ENCODE results near the gene ZMYM4.

ZMYM4 gene

DNA sequence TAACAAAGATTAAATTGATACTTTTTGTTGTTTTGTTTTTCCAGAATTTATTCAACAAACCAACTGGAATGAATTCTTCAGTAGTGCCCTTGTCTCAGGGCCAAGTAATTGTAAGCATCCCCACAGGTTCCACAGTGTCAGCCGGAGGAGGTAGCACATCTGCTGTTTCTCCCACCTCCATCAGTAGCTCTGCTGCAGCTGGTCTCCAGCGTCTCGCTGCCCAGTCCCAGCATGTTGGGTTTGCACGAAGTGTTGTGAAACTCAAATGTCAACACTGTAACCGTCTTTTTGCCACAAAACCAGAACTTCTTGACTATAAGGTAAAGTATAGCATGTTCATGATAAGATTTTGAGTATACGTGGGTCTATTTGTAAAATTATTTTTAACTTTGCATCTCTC lies 118.5 kb downstream of the ZMYM4 start:
- TF ChIP-seq, protein P1, sequence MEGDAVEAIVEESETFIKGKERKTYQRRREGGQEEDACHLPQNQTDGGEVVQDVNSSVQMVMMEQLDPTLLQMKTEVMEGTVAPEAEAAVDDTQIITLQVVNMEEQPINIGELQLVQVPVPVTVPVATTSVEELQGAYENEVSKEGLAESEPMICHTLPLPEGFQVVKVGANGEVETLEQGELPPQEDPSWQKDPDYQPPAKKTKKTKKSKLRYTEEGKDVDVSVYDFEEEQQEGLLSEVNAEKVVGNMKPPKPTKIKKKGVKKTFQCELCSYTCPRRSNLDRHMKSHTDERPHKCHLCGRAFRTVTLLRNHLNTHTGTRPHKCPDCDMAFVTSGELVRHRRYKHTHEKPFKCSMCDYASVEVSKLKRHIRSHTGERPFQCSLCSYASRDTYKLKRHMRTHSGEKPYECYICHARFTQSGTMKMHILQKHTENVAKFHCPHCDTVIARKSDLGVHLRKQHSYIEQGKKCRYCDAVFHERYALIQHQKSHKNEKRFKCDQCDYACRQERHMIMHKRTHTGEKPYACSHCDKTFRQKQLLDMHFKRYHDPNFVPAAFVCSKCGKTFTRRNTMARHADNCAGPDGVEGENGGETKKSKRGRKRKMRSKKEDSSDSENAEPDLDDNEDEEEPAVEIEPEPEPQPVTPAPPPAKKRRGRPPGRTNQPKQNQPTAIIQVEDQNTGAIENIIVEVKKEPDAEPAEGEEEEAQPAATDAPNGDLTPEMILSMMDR (IDR thresholded peaks at IDR 0.05; ENCODE audit: insufficient read depth, low read depth, low read length, missing control alignments): no peak
- DNase-seq (ENCODE audit: low read depth): no peak
- no peak overlapping the region for H3K4me3 ChIP-seq (ENCODE audit: low read depth, low read length)

DNA sequence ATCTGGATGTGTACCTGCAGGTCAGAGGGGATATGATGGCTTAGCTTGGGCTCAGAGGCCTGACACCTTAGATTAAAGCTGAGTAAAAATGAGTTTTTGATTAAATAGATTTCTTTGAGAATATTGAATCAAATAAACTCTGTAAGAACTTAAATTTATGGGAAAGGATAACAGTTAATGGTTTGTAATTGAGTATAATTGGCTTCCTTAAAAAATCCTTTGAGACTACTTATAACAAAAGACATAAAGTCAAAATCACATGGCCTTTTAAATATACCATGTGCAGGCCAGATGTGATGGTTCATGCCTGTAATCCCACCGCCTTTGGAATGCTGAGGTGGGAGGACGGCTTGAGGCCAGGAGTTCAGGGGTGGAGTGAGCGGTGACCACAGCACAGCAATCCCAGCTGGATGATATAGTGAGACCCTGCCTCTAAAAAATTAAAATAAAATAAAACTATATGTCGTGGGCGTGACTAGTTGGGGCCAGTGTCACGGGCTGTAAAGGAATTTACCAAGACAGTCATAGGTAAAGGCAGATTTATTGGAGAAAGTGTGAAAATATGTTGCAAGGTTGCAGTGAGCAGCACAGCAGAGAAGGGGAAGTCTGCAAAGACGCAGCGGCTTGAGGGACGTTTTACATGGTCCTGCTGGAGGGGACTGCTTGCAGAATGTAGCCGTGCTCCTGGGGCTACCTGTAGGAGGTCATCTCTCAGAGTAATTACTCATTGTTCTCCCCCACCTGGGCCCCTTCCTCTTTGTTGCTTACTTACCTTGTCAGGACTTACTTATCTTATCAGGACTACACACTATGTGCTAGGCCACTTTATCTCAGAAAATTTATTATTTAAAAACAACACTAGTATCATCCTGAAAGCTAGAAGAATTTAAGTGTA lies 122.3 kb downstream of the ZMYM4 start:
- no peak for DNase-seq (ENCODE audit: low read depth)
- TF ChIP-seq, protein P1 (IDR thresholded peaks at IDR 0.05; ENCODE audit: insufficient read depth, low read depth, low read length, missing control alignments): no peak
- no peak overlapping the region for H3K4me3 ChIP-seq (ENCODE audit: low read depth, low read length)

DNA sequence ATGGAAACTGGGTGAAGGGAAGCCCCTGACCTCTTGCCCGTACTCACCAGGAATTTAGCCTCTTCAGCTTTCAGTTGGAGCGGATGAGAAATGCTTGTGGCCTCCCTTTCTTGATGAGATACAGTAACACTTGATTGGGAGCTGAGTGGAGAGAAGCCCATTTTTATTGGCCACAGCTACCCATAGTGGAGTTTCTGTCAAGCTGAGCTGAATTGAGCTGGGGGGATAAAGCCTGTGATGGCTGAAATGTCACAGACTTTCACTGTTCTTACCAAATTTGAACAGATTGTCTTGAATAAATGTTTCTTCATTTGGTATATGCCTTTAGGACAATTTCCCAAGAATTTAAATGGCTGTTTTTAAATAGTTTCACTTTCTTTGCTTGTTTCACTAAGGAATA lies 125.9 kb downstream of the ZMYM4 start:
- TF ChIP-seq, protein P1 (IDR thresholded peaks at IDR 0.05; ENCODE audit: insufficient read depth, low read depth, low read length, missing control alignments): no peak
- no peak overlapping the region for H3K4me3 ChIP-seq (ENCODE audit: low read depth, low read length)

DNA sequence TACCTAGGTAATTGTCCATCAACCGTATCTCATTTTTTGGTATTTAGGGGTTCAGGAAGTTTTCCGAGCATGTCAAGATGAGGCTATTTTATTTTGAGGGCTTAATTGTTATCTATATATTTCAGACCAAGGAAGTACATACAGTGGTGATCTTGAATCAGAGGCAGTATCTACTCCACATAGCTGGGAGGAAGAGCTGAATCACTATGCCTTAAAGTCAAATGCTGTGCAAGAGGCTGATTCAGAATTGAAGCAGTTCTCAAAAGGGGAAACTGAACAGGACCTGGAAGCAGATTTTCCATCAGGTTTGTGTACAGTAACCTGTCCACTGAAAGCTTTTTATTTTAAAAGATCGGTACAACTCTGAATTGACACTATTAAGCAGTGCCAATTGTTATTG lies 130.2 kb downstream of the ZMYM4 start:
- TF ChIP-seq, protein P1 (IDR thresholded peaks at IDR 0.05; ENCODE audit: insufficient read depth, low read depth, low read length, missing control alignments): no peak
- H3K4me3 ChIP-seq (ENCODE audit: low read depth, low read length): no peak overlapping the region
- DNase-seq (ENCODE audit: low read depth): no peak

More for the DNA sequence above, 125.9 kb downstream of the ZMYM4 start:
- DNase-seq (ENCODE audit: low read depth): no peak

DNA sequence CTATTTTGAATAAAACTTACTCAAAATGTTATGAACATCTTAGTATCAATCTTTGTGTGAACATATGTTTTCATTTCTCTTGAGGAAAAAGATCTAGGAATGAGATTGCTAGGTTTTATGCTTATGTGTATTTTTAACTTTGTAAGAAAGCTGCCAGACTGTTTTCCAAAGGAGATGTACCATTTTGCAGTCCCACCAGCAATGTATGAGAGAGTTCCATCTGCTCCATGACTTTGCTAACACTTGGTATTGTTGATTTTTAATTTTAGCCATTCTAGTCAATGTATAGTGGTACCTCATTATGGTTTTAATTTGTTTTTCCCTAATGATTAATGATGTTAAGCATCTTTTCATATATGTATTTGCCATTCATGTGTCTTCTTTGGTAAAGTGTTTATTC lies 132.5 kb downstream of the ZMYM4 start:
- DNase-seq (ENCODE audit: low read depth): no peak
- TF ChIP-seq, protein P1 (IDR thresholded peaks at IDR 0.05; ENCODE audit: insufficient read depth, low read depth, low read length, missing control alignments): no peak

DNA sequence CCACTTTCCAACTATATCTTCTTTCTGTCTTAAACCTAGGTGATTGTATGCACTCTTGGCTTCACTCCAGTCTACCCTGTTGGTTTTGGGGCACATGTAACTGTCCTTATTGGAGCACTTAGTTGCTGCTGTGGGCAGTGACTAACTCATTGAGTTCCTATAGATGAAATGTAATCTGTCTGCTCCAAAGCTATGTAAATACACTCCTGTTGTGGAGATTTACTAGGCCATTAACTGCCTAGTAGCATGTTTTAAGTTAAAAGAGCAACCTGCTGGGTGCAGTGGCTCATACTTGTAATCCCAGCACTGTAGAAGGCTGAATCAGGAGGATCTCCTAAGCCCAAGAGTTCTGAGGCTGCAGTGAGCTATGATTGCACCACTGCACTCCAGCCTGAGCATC lies 137.6 kb downstream of the ZMYM4 start:
- TF ChIP-seq, protein P1 (IDR thresholded peaks at IDR 0.05; ENCODE audit: insufficient read depth, low read depth, low read length, missing control alignments): no peak
- no peak for DNase-seq (ENCODE audit: low read depth)
- no peak overlapping the region for H3K4me3 ChIP-seq (ENCODE audit: low read depth, low read length)

More for the DNA sequence above, 132.5 kb downstream of the ZMYM4 start:
- H3K4me3 ChIP-seq (ENCODE audit: low read depth, low read length): no peak overlapping the region
